Measurements from ENCODE around the gene RAB11FIP3. TPM values are rescaled to one million over a fixed set of nuclear protein-coding genes. Genes with fewer than 3 reads are reported as not detected.

RAB11FIP3 gene
- total and polyA plus RNA-seq, 2 of the 13 experiments (the other 11 are each of a cell fraction or from before 2014, with no cell fraction given): 34.3 to 57.6 TPM

DNA sequence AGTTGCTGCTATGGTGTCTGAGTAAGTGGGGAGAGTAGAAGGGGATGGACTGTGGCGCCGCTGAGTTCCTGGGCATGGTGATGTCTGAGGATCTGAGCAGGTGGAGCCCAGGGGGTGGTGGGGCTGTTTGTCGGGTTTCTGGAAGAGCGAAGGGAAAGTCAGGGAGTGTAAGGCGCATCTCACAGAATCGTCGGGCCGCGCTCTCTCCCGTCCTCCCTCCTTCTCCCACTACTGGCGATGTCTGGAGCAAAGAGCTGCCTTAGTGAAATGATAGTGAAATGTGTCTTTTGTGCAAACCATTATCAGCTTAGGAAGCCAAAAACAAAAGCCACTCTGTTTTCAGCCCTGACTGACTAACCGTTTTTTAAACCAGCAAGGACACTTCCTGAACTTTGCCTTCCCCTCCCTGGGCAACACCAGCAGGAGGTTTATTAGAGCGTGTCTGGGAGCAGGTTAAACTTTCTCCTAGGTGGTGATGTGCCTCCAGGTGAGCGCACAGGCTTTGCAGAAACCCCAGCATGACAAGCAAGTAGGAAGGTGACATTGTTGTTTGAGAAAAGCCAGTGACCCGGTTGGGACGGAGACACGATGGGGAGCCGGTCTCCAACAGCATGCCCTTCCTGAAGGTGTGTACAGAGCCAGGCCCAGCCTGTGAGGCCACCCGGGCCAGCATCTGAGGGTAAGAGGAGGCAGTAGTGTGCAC, 49.1 kb downstream of the RAB11FIP3 start (continued):
- TF ChIP-seq, protein P1, sequence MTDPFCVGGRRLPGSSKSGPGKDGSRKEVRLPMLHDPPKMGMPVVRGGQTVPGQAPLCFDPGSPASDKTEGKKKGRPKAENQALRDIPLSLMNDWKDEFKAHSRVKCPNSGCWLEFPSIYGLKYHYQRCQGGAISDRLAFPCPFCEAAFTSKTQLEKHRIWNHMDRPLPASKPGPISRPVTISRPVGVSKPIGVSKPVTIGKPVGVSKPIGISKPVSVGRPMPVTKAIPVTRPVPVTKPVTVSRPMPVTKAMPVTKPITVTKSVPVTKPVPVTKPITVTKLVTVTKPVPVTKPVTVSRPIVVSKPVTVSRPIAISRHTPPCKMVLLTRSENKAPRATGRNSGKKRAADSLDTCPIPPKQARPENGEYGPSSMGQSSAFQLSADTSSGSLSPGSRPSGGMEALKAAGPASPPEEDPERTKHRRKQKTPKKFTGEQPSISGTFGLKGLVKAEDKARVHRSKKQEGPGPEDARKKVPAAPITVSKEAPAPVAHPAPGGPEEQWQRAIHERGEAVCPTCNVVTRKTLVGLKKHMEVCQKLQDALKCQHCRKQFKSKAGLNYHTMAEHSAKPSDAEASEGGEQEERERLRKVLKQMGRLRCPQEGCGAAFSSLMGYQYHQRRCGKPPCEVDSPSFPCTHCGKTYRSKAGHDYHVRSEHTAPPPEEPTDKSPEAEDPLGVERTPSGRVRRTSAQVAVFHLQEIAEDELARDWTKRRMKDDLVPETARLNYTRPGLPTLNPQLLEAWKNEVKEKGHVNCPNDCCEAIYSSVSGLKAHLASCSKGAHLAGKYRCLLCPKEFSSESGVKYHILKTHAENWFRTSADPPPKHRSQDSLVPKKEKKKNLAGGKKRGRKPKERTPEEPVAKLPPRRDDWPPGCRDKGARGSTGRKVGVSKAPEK (CRISPR knock-in tag; IDR thresholded peaks at IDR 0.05; ENCODE audit: borderline replicate concordance): no peak
- no peak for TF ChIP-seq RBM39 (IDR thresholded peaks at IDR 0.05; ENCODE audit: low read depth, low read length, poor library complexity, severe bottlenecking)
- TF ChIP-seq ARNTL (CRISPR knock-in tag; IDR thresholded peaks at IDR 0.05): no peak
- TF ChIP-seq, protein P2, sequence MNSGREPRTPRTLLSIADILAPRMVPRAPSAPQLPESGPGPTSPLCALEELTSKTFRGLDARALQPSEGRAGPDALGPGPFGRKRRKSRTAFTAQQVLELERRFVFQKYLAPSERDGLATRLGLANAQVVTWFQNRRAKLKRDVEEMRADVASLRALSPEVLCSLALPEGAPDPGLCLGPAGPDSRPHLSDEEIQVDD (CRISPR knock-in tag; IDR thresholded peaks at IDR 0.05; ENCODE audit: borderline replicate concordance): no peak
- TF ChIP-seq, protein P3, sequence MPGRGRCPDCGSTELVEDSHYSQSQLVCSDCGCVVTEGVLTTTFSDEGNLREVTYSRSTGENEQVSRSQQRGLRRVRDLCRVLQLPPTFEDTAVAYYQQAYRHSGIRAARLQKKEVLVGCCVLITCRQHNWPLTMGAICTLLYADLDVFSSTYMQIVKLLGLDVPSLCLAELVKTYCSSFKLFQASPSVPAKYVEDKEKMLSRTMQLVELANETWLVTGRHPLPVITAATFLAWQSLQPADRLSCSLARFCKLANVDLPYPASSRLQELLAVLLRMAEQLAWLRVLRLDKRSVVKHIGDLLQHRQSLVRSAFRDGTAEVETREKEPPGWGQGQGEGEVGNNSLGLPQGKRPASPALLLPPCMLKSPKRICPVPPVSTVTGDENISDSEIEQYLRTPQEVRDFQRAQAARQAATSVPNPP (CRISPR knock-in tag; IDR thresholded peaks at IDR 0.05): no peak
- peak; percentile 59; the same call in 1 of the 2 replicates for TF ChIP-seq KAT7 (CRISPR knock-in tag; IDR thresholded peaks at IDR 0.05; ENCODE audit: borderline replicate concordance)
- TF ChIP-seq, protein P4, sequence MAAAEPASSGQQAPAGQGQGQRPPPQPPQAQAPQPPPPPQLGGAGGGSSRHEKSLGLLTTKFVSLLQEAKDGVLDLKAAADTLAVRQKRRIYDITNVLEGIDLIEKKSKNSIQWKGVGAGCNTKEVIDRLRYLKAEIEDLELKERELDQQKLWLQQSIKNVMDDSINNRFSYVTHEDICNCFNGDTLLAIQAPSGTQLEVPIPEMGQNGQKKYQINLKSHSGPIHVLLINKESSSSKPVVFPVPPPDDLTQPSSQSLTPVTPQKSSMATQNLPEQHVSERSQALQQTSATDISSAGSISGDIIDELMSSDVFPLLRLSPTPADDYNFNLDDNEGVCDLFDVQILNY (CRISPR knock-in tag; conservative IDR thresholded peaks at IDR 0.05): no peak
- no peak for TF ChIP-seq KLF9 (CRISPR knock-in tag; IDR thresholded peaks at IDR 0.05; ENCODE audit: low read depth)
- peak; percentile 85 for TF ChIP-seq ELF3 (CRISPR knock-in tag; IDR thresholded peaks at IDR 0.05)
- TF ChIP-seq PHF5A (CRISPR knock-in tag; IDR thresholded peaks at IDR 0.05; ENCODE audit: low read depth, unreplicated experiment): peak; percentile 73
- no peak for TF ChIP-seq RORA (CRISPR knock-in tag; IDR thresholded peaks at IDR 0.05)
- TF ChIP-seq ZBTB38 (CRISPR knock-in tag; IDR thresholded peaks at IDR 0.05): no peak
- no peak for TF ChIP-seq ZFP36L2 (CRISPR knock-in tag; IDR thresholded peaks at IDR 0.05)
- TF ChIP-seq PAF1 (CRISPR knock-in tag; IDR thresholded peaks at IDR 0.05): no peak
- no peak for TF ChIP-seq ZNF839 (CRISPR knock-in tag; IDR thresholded peaks at IDR 0.05; ENCODE audit: borderline replicate concordance)
- TF ChIP-seq, protein P5, sequence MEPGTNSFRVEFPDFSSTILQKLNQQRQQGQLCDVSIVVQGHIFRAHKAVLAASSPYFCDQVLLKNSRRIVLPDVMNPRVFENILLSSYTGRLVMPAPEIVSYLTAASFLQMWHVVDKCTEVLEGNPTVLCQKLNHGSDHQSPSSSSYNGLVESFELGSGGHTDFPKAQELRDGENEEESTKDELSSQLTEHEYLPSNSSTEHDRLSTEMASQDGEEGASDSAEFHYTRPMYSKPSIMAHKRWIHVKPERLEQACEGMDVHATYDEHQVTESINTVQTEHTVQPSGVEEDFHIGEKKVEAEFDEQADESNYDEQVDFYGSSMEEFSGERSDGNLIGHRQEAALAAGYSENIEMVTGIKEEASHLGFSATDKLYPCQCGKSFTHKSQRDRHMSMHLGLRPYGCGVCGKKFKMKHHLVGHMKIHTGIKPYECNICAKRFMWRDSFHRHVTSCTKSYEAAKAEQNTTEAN (CRISPR knock-in tag; conservative IDR thresholded peaks at IDR 0.05): no peak; the same call in 1 of the 2 replicates
- TF ChIP-seq ZNF484 (CRISPR knock-in tag; IDR thresholded peaks at IDR 0.05; ENCODE audit: borderline replicate concordance, low read depth): no peak
- no peak for TF ChIP-seq ZNF143 (CRISPR knock-in tag; IDR thresholded peaks at IDR 0.05)
- no peak for TF ChIP-seq ZNF274 (CRISPR knock-in tag; IDR thresholded peaks at IDR 0.05)
- TF ChIP-seq ZNF713 (CRISPR knock-in tag; IDR thresholded peaks at IDR 0.05): no peak
- no peak for TF ChIP-seq ZZZ3 (CRISPR knock-in tag; IDR thresholded peaks at IDR 0.05; ENCODE audit: borderline replicate concordance)
- TF ChIP-seq, protein P6, sequence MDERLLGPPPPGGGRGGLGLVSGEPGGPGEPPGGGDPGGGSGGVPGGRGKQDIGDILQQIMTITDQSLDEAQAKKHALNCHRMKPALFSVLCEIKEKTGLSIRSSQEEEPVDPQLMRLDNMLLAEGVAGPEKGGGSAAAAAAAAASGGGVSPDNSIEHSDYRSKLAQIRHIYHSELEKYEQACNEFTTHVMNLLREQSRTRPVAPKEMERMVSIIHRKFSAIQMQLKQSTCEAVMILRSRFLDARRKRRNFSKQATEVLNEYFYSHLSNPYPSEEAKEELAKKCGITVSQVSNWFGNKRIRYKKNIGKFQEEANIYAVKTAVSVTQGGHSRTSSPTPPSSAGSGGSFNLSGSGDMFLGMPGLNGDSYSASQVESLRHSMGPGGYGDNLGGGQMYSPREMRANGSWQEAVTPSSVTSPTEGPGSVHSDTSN (CRISPR knock-in tag; IDR thresholded peaks at IDR 0.05): no peak
- TF ChIP-seq ZNF768 (CRISPR knock-in tag; IDR thresholded peaks at IDR 0.05): no peak; the same call in 1 of the 2 replicates
